Measurements from ENCODE around the gene MRPL55.

Gene MRPL55

DNA sequence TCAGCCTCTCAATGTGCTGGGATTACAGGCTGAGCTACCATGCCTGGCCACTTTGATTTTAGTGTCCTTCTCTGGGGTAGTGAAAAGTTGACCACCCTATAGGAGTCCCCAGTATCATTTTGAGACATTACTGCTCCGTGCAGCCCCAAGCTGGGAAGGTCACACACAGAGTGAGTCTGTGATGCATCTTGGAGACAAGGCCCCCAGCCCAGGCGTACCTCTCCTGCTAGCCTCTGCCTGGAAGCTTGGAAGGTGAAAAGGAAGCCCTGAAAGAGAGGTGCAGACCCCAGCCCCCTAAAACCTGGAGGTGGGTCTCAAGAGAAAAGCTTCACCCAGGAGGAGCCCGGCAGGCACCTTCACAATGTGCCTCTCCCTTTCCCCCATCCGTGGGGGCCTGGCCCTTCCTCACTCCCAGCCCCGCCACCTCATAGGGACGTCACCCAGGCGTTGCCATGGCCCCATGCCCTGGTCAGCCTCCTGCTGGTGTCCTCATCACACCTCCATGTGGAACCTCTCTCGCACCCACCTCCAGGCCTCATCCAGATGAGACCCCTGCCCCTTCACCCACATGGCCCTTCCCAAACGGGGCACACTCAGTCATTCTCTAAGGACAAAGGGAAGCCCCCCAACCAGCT, 32.2 kb downstream of the MRPL55 start:
- no peak overlapping the region for H3K4me3 ChIP-seq (ENCODE audit: low read depth, low read length)
- no peak for DNase-seq (ENCODE audit: low read depth)

DNA sequence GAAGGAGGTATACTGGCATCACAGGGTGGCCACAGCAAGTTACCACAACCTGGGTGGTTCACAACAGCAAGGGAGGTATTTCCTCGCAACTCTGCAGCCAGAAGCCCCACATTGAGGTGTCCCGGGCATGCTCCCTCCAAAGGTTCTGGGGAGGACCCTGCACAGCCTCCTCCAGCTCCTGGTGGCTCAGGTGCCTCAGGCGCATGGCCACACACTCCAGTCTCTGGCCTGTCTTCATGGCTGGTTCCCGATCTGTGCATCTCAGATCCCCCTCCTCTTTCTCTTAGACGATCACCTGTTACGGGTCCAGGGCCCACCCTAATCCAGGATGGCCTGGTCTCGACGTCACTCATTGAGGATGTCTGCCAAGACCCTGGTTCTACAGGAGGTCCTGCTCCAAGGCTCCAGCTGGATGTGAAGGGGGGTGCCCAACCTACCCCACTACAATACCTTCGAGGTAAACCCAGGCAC, 33.3 kb downstream of the MRPL55 start:
- no peak for DNase-seq (ENCODE audit: low read depth)
- H3K4me3 ChIP-seq (ENCODE audit: low read depth, low read length), result no peak overlapping the region

- DNase-seq (ENCODE audit: low read depth), result no peak
Measured at GRCh38 chr1:228074954-228075730, 34.0 kb downstream of the MRPL55 start.

GRCh38 chr1:228073857-228074545, 35.1 kb downstream of the MRPL55 start:
- DNase-seq (ENCODE audit: low read depth), result no peak
- no peak overlapping the region for H3K4me3 ChIP-seq (ENCODE audit: low read depth, low read length)

More at GRCh38 chr1:228074954-228075730, 34.0 kb downstream of the MRPL55 start:
- no peak overlapping the region for H3K4me3 ChIP-seq (ENCODE audit: low read depth, low read length)

- no peak for DNase-seq (ENCODE audit: low read depth)
- no peak overlapping the region for H3K4me3 ChIP-seq (ENCODE audit: low read depth, low read length)
Measured at GRCh38 chr1:228073061-228073856, 35.8 kb downstream of the MRPL55 start.

DNA sequence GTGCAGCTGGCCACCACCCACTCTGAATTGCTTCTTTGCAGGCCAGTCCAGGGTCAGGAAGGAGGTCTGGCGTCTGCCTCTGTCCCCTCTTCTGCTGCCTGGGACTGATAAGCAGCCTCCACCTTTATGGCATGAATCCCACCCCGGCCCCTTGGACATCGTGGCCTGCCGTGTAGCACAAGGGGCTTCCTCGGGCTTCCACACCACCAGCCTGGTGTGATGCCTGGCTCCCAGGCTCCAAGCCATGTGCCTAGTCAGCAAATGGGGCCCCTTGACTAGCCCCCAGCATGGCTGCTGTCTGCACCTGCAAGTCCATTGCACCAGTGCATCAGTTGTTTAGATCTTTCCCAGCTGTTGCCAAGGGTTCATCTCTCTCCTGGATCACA, 36.4 kb downstream of the MRPL55 start:
- H3K4me3 ChIP-seq (ENCODE audit: low read depth, low read length), result no peak overlapping the region
- DNase-seq (ENCODE audit: low read depth), result no peak

DNA sequence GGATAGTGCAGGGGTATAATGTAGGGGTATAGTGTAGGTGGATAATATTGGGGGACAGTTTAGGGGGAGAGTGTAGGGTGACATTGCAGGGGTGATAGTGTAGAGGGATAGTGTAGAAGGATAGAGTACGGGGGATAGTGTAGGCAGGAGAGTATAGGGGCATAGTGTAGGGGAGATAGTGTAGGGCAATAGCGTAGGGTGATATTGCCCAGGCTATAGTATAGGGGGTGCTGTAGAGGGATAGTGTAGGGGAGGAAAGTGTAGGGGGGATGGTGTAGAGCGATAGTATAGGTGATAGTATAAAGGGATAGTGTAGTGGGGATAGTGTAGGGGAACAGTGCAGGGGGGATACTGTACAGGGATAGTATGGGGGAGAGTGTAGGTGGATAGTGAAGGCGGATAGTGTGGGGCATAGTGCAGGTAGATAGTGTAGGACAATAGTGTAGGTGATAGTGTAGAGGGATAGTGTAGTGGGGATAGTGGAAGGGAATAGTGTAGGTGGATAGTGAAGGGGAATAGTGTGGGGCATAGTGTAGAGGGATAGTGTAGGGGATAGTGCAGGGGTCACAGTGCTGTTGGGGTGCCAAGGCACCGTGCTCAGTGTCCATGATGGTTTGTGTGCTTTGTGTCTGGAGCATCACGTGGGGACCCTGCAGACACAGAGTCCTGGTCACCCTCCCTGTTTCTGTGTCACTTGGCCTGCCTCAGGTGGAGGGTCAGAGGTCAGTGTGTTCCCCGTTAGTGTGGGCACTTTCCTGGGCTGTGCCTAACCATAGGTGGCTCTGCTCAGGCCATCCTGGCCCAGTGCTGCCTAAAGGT, 37.1 kb downstream of the MRPL55 start:
- H3K4me3 ChIP-seq (ENCODE audit: low read depth, low read length), result no peak overlapping the region
- no peak for DNase-seq (ENCODE audit: low read depth)

GRCh38 chr1:228070851-228071250, 38.2 kb downstream of the MRPL55 start:
- H3K4me3 ChIP-seq (ENCODE audit: low read depth, low read length), result no peak overlapping the region
- no peak for DNase-seq (ENCODE audit: low read depth)

- no peak for DNase-seq (ENCODE audit: low read depth)
- no peak overlapping the region for H3K4me3 ChIP-seq (ENCODE audit: low read depth, low read length)
Measured at GRCh38 chr1:228070173-228070572, 38.9 kb downstream of the MRPL55 start.

- H3K4me3 ChIP-seq (ENCODE audit: low read depth, low read length), result no peak overlapping the region
- no peak for DNase-seq (ENCODE audit: low read depth)
Measured at GRCh38 chr1:228068359-228068758, 40.7 kb downstream of the MRPL55 start.

DNA sequence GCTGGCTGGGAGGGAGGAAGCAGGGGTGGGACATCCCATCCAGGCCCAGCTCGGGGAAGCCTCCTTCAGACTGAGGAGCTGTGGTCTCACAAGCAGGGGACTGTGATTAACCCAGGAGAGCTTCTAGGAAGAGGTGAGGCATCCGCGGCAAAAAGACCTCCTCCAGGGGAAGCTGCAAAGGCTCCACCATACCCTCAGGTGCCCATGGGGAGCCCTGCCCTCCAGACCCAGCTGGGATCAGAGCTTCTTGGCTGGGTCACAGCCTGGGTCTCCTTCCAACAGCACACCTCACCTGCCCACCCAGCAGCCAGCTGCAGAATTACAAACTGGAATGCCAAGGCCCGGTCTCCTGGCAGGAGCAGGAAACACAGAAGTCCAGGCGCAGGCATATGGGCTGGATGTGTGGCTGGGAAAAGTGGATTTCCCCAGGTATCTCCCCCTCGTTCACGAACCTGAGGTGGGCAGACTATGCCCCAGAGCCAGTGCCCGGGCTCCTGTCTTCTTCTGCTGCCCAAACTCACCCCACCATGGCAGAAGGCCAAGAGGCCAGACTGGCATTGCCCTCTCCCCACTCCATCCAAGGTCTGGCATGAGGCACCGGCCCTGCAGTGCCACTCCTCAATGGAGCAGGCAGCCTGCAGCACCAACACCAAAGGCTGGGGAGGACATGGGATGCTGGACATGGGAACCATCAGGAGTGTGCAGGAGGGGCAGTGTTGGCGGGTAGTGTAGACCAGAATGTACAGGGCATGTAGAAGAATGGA, 42.0 kb downstream of the MRPL55 start:
- DNase-seq (ENCODE audit: low read depth), result no peak
- H3K4me3 ChIP-seq (ENCODE audit: low read depth, low read length), result no peak overlapping the region

- no peak overlapping the region for H3K4me3 ChIP-seq (ENCODE audit: low read depth, low read length)
- no peak for DNase-seq (ENCODE audit: low read depth)
Measured at GRCh38 chr1:228066416-228066815, 42.7 kb downstream of the MRPL55 start.

DNA sequence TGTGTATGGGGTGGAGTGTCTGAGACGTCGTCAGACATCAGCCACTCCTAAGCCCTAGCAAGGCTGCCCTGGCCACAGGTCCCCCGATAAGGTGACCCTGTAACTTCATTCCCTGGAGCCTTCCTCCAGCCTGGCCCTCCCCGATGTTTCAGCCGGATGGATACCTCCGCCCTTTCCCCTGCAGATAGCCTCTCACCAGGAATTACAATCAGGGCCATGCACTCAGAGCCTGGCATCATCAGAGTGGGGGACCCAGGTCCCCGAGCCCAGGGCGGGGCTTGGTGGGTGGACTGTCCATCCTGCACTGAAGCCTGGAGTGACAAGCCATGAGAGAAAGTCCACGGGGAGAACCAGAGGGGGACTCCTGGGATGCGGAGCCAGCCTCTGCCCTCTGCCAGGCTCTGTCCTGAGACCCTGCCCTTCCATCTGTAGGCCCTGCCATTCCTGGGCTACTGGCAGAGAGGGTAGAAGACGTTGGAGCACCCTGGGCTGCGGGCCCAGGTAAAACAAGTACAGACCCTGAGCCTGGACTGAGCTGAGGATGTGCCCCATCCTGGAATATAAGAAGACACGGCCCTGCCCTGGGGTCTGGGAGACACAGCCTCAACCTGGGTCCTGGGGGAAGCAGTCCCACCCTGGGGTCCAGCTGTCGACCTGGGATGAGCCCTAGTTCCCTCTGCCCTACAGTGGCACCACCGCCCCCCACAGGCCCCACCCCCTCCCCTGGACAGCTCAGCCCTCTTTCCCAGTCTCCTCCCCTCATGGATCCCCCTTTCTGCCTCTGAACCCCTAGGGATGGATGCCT, 43.4 kb downstream of the MRPL55 start:
- no peak overlapping the region for H3K4me3 ChIP-seq (ENCODE audit: low read depth, low read length)
- DNase-seq (ENCODE audit: low read depth), result no peak

- H3K4me3 ChIP-seq (ENCODE audit: low read depth, low read length), result no peak overlapping the region
- DNase-seq (ENCODE audit: low read depth), result no peak
Measured at GRCh38 chr1:228064741-228065542, 44.2 kb downstream of the MRPL55 start.

DNA sequence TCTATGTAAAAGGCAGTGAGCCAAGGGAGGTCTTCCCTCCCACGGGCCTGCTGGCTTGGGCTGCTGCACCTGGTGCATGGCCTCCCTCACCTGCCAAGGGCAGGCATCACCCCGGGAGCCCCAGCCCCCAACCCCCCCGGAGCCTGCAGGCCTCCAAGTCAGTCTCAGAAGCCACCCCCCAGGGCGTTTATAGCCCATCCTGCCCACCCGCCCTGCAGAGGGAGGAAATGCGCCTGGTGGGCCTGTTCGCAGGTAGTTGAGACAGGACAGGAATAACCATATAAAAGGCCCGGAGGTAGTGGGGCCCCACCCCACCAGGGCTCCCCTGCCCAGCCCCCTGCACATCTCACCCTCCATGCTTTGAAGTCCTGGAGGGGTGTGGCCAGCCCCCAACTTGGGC, 44.8 kb downstream of the MRPL55 start:
- H3K4me3 ChIP-seq (ENCODE audit: low read depth, low read length), result no peak overlapping the region
- DNase-seq (ENCODE audit: low read depth), result no peak

DNA sequence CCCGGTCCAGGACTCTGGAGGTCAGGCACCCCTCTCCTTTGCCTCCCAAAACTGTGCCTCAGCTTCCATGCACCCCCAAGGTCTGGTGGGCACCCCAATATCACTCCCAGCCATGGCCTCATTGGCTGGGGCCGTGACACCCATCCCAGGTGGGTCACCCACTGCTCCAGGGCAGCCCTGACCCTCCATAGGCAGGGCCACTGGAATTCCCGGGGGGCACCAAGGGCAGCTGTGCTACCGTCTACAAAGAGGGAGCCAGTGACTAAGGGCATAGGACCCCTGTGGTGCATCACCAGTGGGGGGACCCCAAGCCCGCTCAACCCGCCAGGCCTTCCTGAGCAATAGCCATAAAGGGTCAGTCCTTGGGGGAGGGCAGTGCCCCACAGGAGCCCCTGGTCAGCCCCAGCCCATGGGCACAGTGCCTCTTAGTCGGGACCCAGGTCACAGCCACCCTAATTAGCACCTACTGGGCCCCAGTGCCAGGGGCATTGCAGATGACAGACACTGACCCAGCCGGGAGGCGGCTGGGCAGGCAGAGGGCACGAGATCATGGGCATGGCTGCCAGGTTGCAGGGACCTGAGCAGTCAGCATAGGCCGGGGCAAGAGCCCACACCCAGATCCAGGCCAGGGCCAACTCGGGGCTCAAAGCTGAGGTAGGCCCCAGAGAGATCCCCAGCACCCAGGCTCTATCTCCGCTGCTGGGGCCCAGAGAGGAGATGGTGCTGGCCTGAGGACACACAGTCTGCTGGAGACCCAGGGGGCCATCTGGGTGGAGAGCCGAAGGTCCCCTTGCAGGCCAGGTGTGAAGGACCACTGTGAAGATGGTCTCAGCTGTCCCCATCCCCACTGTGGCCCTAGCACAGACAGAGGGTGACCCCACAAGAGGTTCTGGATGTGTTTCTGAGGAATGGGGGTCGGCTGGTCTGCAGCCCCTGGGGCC, 45.6 kb downstream of the MRPL55 start:
- no peak overlapping the region for H3K4me3 ChIP-seq (ENCODE audit: low read depth, low read length)
- DNase-seq (ENCODE audit: low read depth), result no peak

Measured in skeletal muscle cell (primary cell).